DND-41 (cell line): Measurements from ENCODE around the gene PBX4.
"Not testable (repeated sequence)": the region's sequence is repeated elsewhere in the genome, so short reads cannot be mapped to it uniquely, and the experiment has no call there.

Source experiments
- ATAC-seq: fragments of 200-7000 bp; cut with Tn5 transposase; 3 replicates; pipeline ENCODE4 v1.9.1; 2021; ENCODE audit warnings: low read depth; ENCODE audit not compliant: insufficient read depth
- DNase-seq: peaks from one replicate; pipeline ENCODE4 v3.0.0-alpha.2; 2020
- H2AFZ ChIP-seq: 2 replicates; pipeline ENCODE4 v1.6.0; 2012; ENCODE audit warnings: low read depth, low read length
- H3K27ac ChIP-seq: 2 replicates; pipeline ENCODE4 v1.5.1; 2012; ENCODE audit warnings: low read length, inconsistent platforms
- H3K27me3 ChIP-seq: fragments of 200-600 bp; sonication (generic); 2 replicates; pipeline ENCODE4 v1.6.0; 2012; ENCODE audit warnings: low read length, mild to moderate bottlenecking, inconsistent platforms; ENCODE audit not compliant: insufficient read depth, poor library complexity
- H3K36me3 ChIP-seq: 2 replicates; pipeline ENCODE4 v1.5.1; 2012; ENCODE audit warnings: low read length, inconsistent platforms; ENCODE audit not compliant: insufficient read depth
- H3K4me1 ChIP-seq: 2 replicates; pipeline ENCODE4 v1.5.1; 2012; ENCODE audit warnings: mild to moderate bottlenecking, low read length; ENCODE audit not compliant: insufficient read depth
- H3K4me2 ChIP-seq: 2 replicates; pipeline ENCODE4 v1.6.0; 2012; ENCODE audit warnings: mild to moderate bottlenecking, moderate library complexity, low read length, inconsistent platforms; ENCODE audit not compliant: insufficient read depth
- H3K4me3 ChIP-seq, 2 experiments: fragments of 200-600 bp in 1 of 2; shearing (Covaris generic) in 1 of 2; 2 replicates each; pipeline ENCODE4 v1.5.1; 2012 to 2016; ENCODE audit warnings: inconsistent platforms in 2 of 2, low read length in 2 of 2, mild to moderate bottlenecking in 2 of 2, low read depth in 1 of 2, moderate library complexity in 1 of 2
- H3K79me2 ChIP-seq: 2 replicates; pipeline ENCODE4 v1.6.0; 2012; ENCODE audit warnings: low read length, inconsistent platforms; ENCODE audit not compliant: insufficient read depth
- H3K9ac ChIP-seq: 2 replicates; pipeline ENCODE4 v1.6.0; 2012; ENCODE audit warnings: low read depth, mild to moderate bottlenecking, inconsistent platforms, low read length, moderate library complexity
- H3K9me3 ChIP-seq: 2 replicates; pipeline ENCODE4 v1.5.1; 2012; ENCODE audit warnings: low read length, moderate library complexity, mild to moderate bottlenecking, inconsistent platforms; ENCODE audit not compliant: insufficient read depth, severe bottlenecking
- H4K20me1 ChIP-seq: 2 replicates; pipeline ENCODE4 v1.6.0; 2012; ENCODE audit warnings: low read length; ENCODE audit not compliant: insufficient read depth
- CTCF ChIP-seq: IDR thresholded peaks from 2 replicates; pipeline ENCODE4 v1.5.1; 2012; ENCODE audit warnings: borderline replicate concordance, low read length, moderate library complexity, mild to moderate bottlenecking; ENCODE audit not compliant: poor library complexity, severe bottlenecking; ENCODE audit errors: extremely low read depth
- EZH2 ChIP-seq: IDR thresholded peaks from 3 replicates; pipeline ENCODE4 v1.6.1; 2012; ENCODE audit warnings: borderline replicate concordance, low read depth, mild to moderate bottlenecking, moderate library complexity, low read length, inconsistent platforms; ENCODE audit not compliant: severe bottlenecking

Gene PBX4

DNA sequence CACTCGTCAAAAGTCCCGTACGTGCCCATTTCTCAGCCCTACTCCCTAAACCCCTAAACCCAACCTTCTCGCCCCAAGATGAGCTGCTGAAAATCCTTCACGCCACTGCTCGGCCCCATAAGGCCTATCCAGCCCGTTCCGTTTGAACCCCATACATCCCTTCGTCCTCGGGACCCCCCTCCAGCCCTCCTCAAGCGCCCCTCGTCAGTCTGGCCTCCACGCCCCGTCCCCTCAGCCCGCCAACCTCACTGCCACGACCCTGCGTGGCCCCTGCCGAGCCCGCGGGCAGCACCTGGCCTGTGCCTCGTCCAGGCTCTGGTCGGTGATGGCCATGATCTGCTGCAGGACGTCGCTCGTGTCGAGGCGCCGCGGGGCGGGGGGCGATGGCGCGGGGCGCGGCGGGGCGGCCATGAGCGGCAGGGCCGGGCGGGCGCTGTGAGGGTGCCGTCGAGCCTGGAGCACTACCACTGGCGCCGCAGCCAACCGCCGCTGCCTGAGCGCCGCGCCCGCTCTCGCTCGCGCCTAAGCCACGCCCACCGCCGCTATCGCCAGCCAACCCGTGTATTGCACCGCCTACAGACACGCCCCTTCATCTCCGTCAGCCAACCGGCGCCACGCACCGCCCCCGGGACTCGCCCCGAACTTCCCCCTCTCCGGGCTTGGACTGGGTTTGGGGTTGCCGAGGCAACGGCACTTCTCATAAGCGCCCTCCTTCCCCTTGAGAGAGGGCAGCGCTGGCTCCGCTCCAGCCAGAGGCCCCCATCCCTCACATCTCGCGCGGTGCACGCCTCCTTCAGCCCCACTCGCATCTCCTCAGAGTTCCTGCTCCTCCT lies at the start of gene PBX4:
TSS of gene PBX4 (minus strand) at position 469 of the 833 bp plus-strand sequence. CDS start at position 411, 58 bp downstream.
- H2AFZ ChIP-seq, result peak within 1 kb of the TSS; percentile 97
- H3K4me3 ChIP-seq, result peak within 1 kb of the TSS; percentile 45 to 86; a peak in 3 of 4 replicates
- peaks cover 26% of the 10 kb centered on the region for H3K79me2 ChIP-seq
- H3K4me1 ChIP-seq, result peaks cover 31% of the 10 kb centered on the region
- H3K27me3 ChIP-seq, result no peaks in the 10 kb centered on the region
- no peaks in the 10 kb centered on the region for H3K9me3 ChIP-seq
- H3K27ac ChIP-seq, result peak within 1 kb of the TSS; percentile 84
- peak; percentile 96 for ATAC-seq
- no peaks in the 10 kb centered on the region for H3K36me3 ChIP-seq
- H3K9ac ChIP-seq, result peak within 1 kb of the TSS; percentile 71
- no peaks in the 10 kb centered on the region for H4K20me1 ChIP-seq
- H3K4me2 ChIP-seq, result peak within 1 kb of the TSS; percentile 96
- TF ChIP-seq CTCF, result no peak
- no peak for TF ChIP-seq EZH2
- DNase-seq, result peak; percentile 99

- Histone ChIP-seq H3K4me2 (peak overlapping the region; percentile 19; the same call in 1 of the 2 replicates), H3K27ac (peak overlapping the region; percentile 97), H3K36me3 (peaks cover 40% of the 10 kb centered on the region), H3K4me3 (peak overlapping the region in 1 of 2 experiments; percentile 33; a peak in 2 of 4 replicates), H3K79me2 (peaks cover 83% of the 10 kb centered on the region), H3K9ac (peak overlapping the region; percentile 100; the same call in 1 of the 2 replicates), H3K9me3 (peaks cover 10% of the 10 kb centered on the region), H3K4me1 (peaks cover 68% of the 10 kb centered on the region), H4K20me1 (peaks cover 30% of the 10 kb centered on the region)
- DNase-seq, H2AFZ ChIP-seq, H3K27me3 ChIP-seq, ATAC-seq: not testable (repeated sequence)
Measured at GRCh38 chr19:19665420-19665948, 47.0 kb upstream of the PBX4 start.

DNA sequence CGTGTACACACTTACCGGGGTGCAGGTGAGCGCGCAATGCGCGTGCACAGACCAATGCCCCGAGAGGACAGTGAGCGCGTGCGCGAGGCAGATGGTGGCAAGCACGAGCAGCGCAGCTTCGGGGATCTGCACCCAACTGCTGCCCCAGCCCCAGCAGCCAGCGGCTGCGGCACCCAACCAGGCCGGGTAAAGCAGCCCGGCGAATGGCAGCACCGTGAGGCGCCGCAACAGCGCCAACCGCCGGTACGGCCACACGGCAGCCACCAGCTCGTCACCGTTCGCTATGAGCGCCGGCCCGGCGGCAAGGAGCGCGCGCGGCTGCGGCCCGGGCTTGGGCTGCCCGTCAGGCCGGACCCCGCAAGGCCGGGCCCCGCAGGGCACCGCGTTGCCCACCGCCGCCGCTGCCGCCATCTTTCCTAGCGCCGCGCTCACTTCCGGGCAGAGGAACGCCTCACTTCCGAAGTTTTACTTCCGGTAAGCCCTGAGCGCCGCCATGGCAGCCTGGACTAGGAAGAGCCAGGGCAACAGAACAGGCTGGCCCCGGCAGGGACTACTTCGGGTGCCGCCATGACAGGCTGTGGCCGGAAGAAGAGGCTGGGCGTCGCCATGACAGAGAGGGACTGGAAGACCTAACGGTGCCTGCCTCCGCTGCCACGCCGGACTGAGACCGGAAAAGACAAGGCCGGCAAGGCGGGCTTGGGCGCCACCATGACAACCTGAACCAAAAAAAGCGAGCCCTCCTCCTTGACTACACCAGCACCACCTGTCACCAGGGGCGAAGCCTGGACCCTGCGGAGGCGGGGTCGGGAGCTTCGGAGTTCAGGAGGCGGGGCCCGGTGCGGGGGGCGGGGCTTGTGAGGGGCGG lies 45.0 kb upstream of the PBX4 start, which contains the start of gene ATP13A1:
TSS of gene ATP13A1 (minus strand) at position 421 of the 865 bp plus-strand sequence. CDS start at position 411, 10 bp downstream.
- Histone ChIP-seq H3K9me3 (peaks cover 3% of the 10 kb centered on the region), H3K36me3 (peaks cover 40% of the 10 kb centered on the region), H3K4me1 (peaks cover 60% of the 10 kb centered on the region), H3K27ac (peak within 1 kb of the TSS; percentile 90), H3K4me3 (peak within 1 kb of the TSS; percentile 76 to 93), H3K27me3 (no peaks in the 10 kb centered on the region), H2AFZ (peak within 1 kb of the TSS; percentile 63), H3K9ac (peak within 1 kb of the TSS; percentile 94), H4K20me1 (peaks cover 32% of the 10 kb centered on the region), H3K79me2 (peaks cover 83% of the 10 kb centered on the region), H3K4me2 (peak within 1 kb of the TSS; percentile 94)
- ATAC-seq (peak; percentile 80), DNase-seq (peak; percentile 98)
- TF ChIP-seq CTCF (peak; percentile 54), EZH2 (no peak)
